ENCODE data around the gene SORCS2. TPM values are rescaled to one million over a fixed set of nuclear protein-coding genes. Genes with fewer than 3 reads are reported as not detected.

The SORCS2 gene
- total and polyA plus RNA-seq, 2 of the 13 experiments (the other 11 are each of a cell fraction or from before 2014, with no cell fraction given): 0.82 to 1.0 TPM

DNA sequence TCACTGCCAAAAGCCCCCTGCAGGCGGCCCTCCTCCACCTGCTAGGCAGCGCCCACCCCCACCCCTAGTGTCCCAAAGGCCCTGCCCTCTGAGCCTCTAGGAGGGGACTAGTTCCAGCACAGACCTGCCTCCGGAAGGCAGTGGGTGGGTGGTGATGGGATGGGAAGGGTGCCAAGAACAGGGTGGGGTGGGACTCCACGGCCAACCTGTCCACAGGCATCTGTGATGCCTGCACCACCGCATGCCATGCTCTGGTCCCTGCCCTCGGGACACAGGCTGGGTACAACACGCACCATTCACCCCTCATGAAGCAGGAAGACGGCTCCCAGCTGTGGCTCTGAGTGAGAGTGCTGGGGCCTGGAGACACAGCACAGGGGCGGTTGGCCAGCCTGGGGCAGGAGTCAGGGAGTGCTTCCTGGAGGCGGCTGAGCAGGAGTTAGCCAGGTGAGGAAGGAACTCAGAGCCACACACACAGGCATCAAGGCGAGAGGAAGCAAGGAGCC lies 485.5 kb downstream of the SORCS2 start:
- peaks cover 34% of the 10 kb centered on the region for H3K4me1 ChIP-seq (ENCODE audit: insufficient read depth, low read length)
- DNase-seq (ENCODE audit: low spot score): no peak
- no TSS peak for BruUV-seq (replicated peaks)

More for the DNA sequence above, 485.5 kb downstream of the SORCS2 start:
- Histone ChIP-seq H3K27me3 (ENCODE audit: control insufficient read depth in 1 of 2, insufficient read depth in 2 of 2, low read length in 2 of 2) (no peaks in the 10 kb centered on the region), H3K9me3 (ENCODE audit: low read length) (peaks cover 7% of the 10 kb centered on the region), H3K79me2 (ENCODE audit: insufficient read depth, low read length) (no peaks in the 10 kb centered on the region), H3K27ac (ENCODE audit: extremely low read length, insufficient read depth, low read length) (no peak overlapping the region), H2AFZ (ENCODE audit: low read length) (no peak overlapping the region), H3K9ac (ENCODE audit: insufficient read depth, low read depth, low read length) (no peak overlapping the region), H3K4me2 (ENCODE audit: low read depth, low read length) (no peak overlapping the region), H3K36me3 (replicated peaks in 1 of 2; ENCODE audit: control insufficient read depth in 1 of 2, insufficient read depth in 2 of 2, low read length in 2 of 2) (no peaks in the 10 kb centered on the region), H3K4me3 (replicated peaks in 1 of 3; ENCODE audit: insufficient read depth in 1 of 3, low read depth in 2 of 3, low read length in 3 of 3) (no peak overlapping the region), H4K20me1 (ENCODE audit: insufficient read depth, low read length) (no peaks in the 10 kb centered on the region)
- in situ Hi-C loops (cut with HindIII; ENCODE audit: extremely low pct_ligation_motif_present, low pct_unique_long_range_greater_than_20kb): no loop called here
- intact Hi-C loops (cut with micrococcal nuclease; ENCODE audit: unreplicated experiment): no loop called here
- ChIA-PET POLR2A (no interaction called here), CTCF (ENCODE audit: low intra/inter-chr PET ratio, low total read pairs) (no interaction called here)
- WGBS (ENCODE audit: low lambda C conversion rate): 87% methylated on average over 8 of the region's 11 CpGs
- no peak for FAIRE-seq
- TF ChIP-seq ZBTB46 (CRISPR knock-in tag; IDR thresholded peaks at IDR 0.05; ENCODE audit: borderline replicate concordance) (no peak), ZNF570 (CRISPR knock-in tag; IDR thresholded peaks at IDR 0.05; ENCODE audit: borderline replicate concordance) (no peak), KLF11 (CRISPR knock-in tag; IDR thresholded peaks at IDR 0.05) (no peak), ZNF30 (CRISPR knock-in tag; IDR thresholded peaks at IDR 0.05) (no peak), FOXC1 (CRISPR knock-in tag; IDR thresholded peaks at IDR 0.05; ENCODE audit: borderline replicate concordance) (no peak)
- TF ChIP-seq, protein P1, sequence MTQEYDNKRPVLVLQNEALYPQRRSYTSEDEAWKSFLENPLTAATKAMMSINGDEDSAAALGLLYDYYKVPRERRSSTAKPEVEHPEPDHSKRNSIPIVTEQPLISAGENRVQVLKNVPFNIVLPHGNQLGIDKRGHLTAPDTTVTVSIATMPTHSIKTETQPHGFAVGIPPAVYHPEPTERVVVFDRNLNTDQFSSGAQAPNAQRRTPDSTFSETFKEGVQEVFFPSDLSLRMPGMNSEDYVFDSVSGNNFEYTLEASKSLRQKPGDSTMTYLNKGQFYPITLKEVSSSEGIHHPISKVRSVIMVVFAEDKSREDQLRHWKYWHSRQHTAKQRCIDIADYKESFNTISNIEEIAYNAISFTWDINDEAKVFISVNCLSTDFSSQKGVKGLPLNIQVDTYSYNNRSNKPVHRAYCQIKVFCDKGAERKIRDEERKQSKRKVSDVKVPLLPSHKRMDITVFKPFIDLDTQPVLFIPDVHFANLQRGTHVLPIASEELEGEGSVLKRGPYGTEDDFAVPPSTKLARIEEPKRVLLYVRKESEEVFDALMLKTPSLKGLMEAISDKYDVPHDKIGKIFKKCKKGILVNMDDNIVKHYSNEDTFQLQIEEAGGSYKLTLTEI (CRISPR knock-in tag; conservative IDR thresholded peaks at IDR 0.05): no peak
- TF ChIP-seq, protein P2, sequence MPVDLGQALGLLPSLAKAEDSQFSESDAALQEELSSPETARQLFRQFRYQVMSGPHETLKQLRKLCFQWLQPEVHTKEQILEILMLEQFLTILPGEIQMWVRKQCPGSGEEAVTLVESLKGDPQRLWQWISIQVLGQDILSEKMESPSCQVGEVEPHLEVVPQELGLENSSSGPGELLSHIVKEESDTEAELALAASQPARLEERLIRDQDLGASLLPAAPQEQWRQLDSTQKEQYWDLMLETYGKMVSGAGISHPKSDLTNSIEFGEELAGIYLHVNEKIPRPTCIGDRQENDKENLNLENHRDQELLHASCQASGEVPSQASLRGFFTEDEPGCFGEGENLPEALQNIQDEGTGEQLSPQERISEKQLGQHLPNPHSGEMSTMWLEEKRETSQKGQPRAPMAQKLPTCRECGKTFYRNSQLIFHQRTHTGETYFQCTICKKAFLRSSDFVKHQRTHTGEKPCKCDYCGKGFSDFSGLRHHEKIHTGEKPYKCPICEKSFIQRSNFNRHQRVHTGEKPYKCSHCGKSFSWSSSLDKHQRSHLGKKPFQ (CRISPR knock-in tag; IDR thresholded peaks at IDR 0.05; ENCODE audit: insufficient replicate concordance): no peak
- ATAC-seq: no peak
